LoVo (cell line): Measurements from ENCODE around the gene SNAP25.

Source experiments
- DNase-seq: peaks from one replicate; pipeline ENCODE4 v3.0.0-alpha.2; 2016; ENCODE audit warnings: low spot score

SNAP25 gene

GRCh38 chr20:10263385-10264165, 44.9 kb downstream of the SNAP25 start:
- no peak for DNase-seq

- DNase-seq = no peak
Observed at GRCh38 chr20:10264166-10264558, 45.5 kb downstream of the SNAP25 start.

- no peak for DNase-seq
Observed at GRCh38 chr20:10268636-10269035, 50.0 kb downstream of the SNAP25 start.

DNA sequence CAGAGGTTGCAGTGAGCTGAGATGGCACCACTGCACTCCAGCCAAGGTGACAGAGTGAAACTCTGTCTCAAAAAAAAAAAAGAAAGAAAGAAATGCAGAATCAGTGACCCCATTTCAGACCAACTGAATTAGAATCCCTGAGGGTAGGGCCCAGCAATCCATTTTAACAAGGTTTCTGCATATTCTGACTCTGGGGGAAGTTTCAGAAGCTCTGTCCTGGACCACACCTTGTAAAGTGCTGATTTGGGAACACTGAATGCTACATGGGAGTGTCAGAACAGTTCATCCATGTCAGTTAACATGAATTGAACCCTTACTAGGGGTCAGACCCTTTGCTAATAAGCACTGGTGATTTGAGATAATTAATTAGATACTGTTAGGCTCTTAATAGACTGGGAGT, 52.0 kb downstream of the SNAP25 start:
- DNase-seq = no peak

DNA sequence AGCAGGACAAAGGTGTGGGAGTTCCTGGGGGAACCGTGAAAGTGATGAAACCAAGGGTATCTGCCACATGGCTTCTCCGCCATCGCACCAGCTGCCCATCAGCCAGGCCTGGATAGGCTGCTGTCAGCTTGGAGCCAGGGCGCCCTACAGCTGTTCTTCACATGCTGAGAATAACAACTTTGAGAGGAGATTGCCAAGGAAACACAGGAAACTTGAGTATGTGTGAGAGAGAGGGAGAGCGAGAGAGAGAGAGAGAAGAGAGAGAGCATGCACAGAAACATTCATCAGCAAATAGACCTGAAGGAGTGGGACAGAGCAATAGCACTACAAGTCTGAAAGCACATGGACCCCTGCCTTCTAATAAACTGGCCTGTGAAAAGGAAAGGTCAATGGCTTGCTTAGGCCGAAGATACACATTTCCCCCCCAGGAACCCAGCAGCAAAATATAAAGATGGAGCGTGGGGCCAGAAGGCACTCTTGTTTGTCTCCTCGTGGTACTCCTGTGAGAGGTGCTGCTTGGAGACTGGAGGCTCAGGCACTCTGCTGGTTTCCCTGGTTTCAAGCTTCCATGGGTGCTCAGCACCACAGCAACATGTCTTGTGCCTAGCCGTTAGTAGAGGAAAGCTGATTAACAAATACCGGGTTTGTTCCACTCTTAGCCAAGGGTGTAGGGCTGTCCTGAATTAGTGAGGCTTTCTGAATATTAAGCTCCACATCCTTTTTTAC, 53.0 kb downstream of the SNAP25 start:
- DNase-seq = no peak

DNA sequence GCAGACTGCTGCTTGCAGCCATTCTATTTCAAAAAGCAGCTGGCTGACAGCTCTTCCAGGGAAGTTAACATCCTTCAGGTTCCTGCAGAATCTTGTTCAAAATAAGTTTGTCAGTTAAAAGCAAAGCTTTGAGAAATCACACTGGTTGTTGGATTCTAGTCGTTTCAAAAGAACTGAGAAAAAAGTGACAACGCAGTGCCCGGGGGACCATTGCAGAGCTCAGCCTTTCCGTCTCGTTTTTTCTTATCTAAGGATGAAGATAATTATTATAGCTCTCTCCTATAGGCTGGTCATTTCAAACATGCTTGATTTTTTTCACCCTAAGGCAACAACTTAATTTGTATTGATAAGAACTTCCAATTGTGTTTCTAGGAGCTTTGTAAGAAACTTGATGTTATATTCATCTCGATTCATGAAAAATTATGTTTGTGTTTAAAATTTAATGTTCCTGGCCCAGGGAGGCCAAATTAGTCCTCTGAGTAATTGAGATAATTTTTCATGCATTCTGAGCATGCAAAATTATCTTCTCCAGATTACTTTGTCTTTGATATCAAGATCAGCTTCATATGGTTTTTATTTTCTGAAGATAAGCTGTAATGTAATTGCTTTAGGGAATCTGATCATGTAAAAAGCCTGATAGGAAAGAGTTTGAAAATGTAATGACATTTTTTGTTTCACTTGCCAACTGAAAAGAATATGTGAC, 58.4 kb downstream of the SNAP25 start:
- DNase-seq = no peak

- DNase-seq = no peak
Observed at GRCh38 chr20:10277616-10278015, 59.0 kb downstream of the SNAP25 start.

- DNase-seq = no peak
Observed at GRCh38 chr20:10278412-10278811, 59.8 kb downstream of the SNAP25 start.

DNA sequence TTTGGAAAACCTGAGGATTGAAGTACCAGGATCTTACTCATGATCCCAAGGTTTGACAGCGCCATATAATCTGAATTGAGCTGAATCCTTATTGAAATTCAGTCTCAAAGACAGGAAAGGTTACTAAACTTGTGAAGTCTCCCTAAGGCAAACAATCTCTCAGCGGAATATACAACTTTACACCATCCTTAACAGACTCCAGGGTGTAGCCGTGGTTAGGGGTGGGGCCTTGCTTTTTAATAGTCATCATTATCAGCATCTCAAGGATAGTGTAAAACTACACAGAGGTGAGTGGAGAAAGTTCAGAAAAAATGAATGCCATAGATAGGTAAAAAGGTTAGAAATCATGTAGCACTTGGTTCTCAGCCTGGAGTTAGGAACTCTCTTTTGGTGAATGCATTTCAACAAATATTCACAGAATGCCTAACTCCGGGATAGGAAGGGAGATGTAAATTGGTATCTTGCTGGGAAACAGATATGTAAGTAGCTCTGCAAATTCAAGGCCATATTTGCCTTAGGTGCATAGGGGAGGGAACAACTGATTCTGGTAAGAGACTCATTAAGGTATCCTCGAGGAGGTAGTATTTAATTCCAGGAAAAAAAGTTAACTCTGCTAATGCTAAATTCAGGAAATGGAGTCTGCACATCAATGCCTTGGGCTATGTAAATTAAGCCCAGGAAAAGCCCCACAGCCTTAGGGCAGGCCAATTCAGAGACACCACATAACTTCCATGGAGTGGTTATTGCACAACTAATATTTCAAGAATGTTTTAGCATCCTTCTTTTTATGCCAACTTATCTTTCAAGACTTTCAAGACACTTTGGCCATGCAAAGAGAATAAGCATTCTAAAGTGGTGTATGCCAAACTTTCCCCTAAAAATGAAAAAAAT, 61.6 kb downstream of the SNAP25 start:
- DNase-seq = no peak

- DNase-seq = no peak
Observed at GRCh38 chr20:10281911-10282310, 63.3 kb downstream of the SNAP25 start.

GRCh38 chr20:10282979-10283456, 64.4 kb downstream of the SNAP25 start:
- DNase-seq = no peak

- DNase-seq = no peak
Observed at GRCh38 chr20:10286356-10286755, 67.7 kb downstream of the SNAP25 start.

GRCh38 chr20:10288421-10288820, 69.8 kb downstream of the SNAP25 start:
- no peak for DNase-seq

GRCh38 chr20:10288954-10289646, 70.5 kb downstream of the SNAP25 start:
- DNase-seq = no peak

GRCh38 chr20:10291568-10292248, 73.1 kb downstream of the SNAP25 start:
- DNase-seq = no peak

DNA sequence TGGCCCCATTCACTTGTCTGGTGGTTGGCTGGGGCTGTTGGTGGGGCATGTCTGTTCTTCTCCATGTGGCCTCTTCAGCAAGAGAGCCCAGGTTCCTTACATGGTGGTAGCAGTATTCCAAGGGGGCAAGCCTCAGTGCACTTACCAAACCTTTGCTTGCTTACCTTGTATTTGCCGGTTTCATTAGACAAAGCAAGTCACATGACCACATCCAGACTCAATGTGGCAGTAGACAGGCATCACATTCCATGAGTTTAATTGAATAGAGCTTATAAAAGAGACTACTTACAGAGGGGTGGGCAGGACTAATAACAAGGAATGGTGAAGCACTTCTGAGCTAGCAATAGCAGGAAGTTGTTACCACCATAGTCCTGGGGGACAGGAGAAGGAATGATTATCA, 78.6 kb downstream of the SNAP25 start:
- DNase-seq = no peak

- no peak for DNase-seq
Observed at GRCh38 chr20:10297684-10298240, 79.1 kb downstream of the SNAP25 start.

GRCh38 chr20:10300582-10301446, 82.2 kb downstream of the SNAP25 start:
- DNase-seq = no peak

GRCh38 chr20:10303852-10304251, 85.2 kb downstream of the SNAP25 start:
- no peak for DNase-seq
